H54 (cell line): ENCODE data around the gene UBXN4.
"Not testable (repeated sequence)": the region's sequence is repeated elsewhere in the genome, so short reads cannot be mapped to it uniquely, and the experiment has no call there.

Source experiments
- DNase-seq: peaks from one replicate; pipeline ENCODE4 v3.0.0; 2011; ENCODE audit warnings: low spot score, mixed read lengths; ENCODE audit not compliant: insufficient read length
- FAIRE-seq: peaks from 3 replicates; lab custom pipeline; 2011; peaks lifted over from hg19 to GRCh38; lab: Jason Lieb, UNC
- POLR2A ChIP-seq: IDR thresholded peaks from 2 replicates; pipeline ENCODE4 v1.6.1; 2011; ENCODE audit warnings: low read depth, mild to moderate bottlenecking, low read length

The UBXN4 gene

GRCh38 chr2:135802350-135802749, 60.7 kb downstream of the UBXN4 start:
- DNase-seq, result no peak
- no peak for FAIRE-seq
- TF ChIP-seq POLR2A, result no peak

DNA sequence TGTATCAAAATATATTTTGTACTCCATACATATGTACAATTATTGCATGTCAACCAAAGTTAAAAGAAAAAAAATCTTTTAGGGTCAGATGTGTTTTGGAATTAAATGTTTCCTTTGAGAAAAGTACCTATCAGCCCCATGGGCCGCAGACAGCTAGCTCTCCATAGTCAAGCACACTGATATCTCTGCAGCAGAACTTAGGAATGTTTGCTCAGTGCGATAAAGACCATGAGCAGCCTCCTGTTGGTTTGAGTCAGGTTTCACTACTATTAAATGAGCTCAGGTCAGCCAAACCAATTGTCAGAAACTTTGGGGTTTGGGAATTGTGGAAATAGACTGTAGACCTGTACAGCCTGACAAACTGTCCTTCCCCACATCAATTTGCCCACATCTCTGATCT, 61.6 kb downstream of the UBXN4 start:
- no peak for DNase-seq
- FAIRE-seq, result no peak
- TF ChIP-seq POLR2A, result no peak

GRCh38 chr2:135807874-135808273, 66.2 kb downstream of the UBXN4 start:
- DNase-seq, FAIRE-seq: not testable (repeated sequence)

DNA sequence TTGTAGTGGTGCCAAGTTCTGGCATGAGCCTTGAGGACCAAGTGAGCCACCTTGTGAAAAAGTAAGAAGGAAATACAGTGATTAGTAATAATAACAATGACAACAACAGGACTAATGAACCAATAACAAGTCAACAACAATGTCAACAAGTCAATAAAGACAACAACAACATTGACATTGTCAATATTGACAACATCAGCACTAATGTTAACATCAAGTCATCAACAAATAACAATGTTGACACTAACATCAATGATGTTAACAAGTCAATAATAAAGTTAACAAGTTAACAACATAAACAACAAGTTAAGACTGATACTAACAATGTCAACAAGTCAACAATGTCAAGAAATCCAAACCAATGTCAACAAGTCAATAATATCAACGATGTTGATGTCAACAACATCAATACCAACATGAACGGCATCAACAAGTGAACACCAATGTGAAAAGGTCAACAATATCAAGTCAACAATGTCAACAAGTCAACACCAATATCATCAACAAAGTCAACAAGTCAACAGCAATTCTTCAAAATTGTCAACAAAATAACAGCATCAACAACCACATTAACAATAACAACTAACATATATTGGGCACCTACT, 71.4 kb downstream of the UBXN4 start:
- no peak for TF ChIP-seq POLR2A
- FAIRE-seq (no peak), DNase-seq (no peak)

GRCh38 chr2:135815269-135815668, 73.6 kb downstream of the UBXN4 start:
- no peak for FAIRE-seq
- DNase-seq, result no peak
- TF ChIP-seq POLR2A, result no peak

DNA sequence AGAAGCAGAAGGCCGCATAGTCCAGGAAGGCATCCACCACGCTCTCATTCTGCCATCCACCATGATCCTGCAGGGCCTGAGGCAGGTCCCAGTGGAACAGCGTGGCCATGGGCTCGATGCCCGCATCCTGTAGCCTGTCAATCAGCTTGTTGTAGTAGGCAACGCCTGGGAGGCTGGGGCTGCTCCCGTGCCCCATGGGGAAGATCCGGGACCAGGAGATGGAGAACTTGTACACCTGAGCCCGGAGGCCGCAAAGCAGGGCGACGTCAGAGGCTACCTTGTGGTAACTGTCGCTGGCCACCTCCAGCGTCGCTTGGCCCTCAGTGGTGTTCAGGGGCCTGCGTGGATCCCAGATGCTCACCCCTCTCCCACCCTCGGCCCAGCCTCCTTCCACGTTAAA, 75.8 kb downstream of the UBXN4 start:
- no peak for DNase-seq
- TF ChIP-seq POLR2A, result no peak
- FAIRE-seq, result no peak

GRCh38 chr2:135817951-135818350, 76.3 kb downstream of the UBXN4 start:
- FAIRE-seq (no peak), DNase-seq (no peak)
- TF ChIP-seq POLR2A, result no peak

GRCh38 chr2:135818937-135819610, 77.4 kb downstream of the UBXN4 start:
- DNase-seq (no peak), FAIRE-seq (no peak)
- TF ChIP-seq POLR2A, result no peak

- TF ChIP-seq POLR2A, result no peak
- DNase-seq (peak; percentile 21), FAIRE-seq (no peak)
Observed at GRCh38 chr2:135820003-135820618, 78.5 kb downstream of the UBXN4 start.

DNA sequence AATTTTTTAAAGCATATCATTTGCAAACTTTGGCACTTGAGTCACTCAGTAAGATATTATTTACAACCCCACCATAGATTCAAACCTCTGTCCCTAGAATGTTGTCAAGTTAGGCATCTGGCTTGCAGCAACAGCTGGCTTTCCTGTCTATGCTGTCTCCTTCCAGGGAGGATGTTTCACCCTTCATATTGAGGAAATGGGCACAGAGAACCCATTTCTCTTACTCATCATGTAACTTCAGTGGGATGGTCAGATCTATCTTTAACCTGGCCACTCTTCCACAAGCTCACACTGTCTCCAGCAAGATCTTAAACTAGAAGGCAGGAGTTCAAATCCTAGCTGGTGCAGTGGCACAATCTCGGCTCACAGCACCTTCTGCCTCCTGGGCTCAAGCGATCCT, 79.5 kb downstream of the UBXN4 start:
- DNase-seq (no peak), FAIRE-seq (no peak)
- no peak for TF ChIP-seq POLR2A

DNA sequence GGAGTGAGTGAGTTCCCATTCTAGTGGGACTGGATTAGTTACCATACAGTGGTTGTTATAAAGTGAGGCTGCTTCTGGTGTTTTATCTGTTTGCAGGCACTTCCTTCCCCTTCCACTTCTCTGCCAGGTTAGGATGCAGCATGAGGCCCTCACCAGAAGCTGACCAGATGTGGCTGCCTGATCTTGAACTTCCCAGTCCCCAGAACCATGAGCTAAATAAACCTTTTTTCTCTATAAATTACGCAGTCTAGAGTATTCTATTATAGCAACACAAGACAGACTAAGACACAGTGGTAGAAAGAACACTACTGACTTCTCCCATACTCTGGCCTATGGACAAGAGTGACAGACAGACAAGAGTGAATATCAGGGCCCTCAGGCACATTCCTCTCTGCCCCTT, 81.2 kb downstream of the UBXN4 start:
- no peak for TF ChIP-seq POLR2A
- no peak for FAIRE-seq

GRCh38 chr2:135825131-135825530, 83.5 kb downstream of the UBXN4 start:
- no peak for DNase-seq
- no peak for FAIRE-seq
- TF ChIP-seq POLR2A, result no peak

More for the DNA sequence above, 81.2 kb downstream of the UBXN4 start:
- no peak for DNase-seq

DNA sequence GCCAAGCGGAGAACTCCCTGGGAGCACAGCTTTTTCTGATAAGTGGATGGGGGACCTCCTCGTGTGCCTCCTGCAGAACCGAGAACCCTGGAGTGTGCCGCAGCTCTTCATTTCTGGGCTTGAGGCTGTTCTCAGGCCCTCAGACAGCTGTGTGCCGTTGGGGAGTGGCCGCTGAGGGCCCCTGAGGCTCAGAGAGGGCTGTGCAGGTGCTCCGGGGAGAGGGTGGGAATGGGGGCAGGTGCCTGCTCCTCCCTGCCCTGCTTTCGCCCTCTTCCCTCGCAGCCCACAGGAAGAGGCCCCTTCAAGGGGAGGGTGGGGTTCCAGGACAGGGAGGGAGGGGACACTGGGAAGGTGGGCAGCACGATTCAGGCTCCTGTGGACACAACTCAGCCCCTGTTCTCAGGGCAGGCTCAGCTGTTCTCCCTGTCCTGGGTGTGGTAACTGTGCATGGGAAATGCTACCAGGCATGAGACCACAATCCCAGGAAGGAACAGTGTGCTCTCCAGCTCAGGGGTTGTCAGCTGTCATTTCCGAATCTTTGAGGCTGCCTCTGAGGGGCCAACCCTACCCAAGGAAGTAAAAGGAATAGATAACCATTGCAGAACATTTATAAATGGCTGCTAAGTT, 84.0 kb downstream of the UBXN4 start:
- TF ChIP-seq POLR2A, result no peak
- no peak for FAIRE-seq
- no peak for DNase-seq

DNA sequence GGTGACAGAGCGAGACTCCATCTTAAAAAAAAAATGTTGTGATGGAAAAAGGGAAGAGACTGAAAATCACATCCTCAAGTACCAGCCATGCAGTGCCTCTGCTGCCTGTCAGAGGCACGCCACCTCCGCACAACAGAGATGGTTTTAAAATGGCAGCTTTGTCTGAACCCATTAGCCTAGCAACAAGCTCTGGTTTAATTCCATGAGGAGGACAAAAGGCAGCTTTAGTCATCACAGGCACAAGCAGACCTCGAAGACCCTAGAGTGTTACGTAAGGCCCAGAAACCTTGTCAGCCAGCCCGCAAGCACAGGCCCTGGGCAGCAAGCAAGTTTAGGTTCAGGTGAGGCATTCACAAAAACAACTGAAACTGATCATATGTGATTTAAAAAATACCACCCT, 84.9 kb downstream of the UBXN4 start:
- FAIRE-seq, result no peak
- DNase-seq, result no peak
- no peak for TF ChIP-seq POLR2A
